ENCODE results near the gene SCRN3. TPM values are rescaled to one million over a fixed set of nuclear protein-coding genes. Genes with fewer than 3 reads are reported as not detected.
"Not testable (repeated sequence)": the region's sequence is repeated elsewhere in the genome, so short reads cannot be mapped to it uniquely, and the experiment has no call there.

The SCRN3 gene
- total RNA-seq, 1 experiment from 2014 or later, result 26.4 TPM

- Histone ChIP-seq H3K4me3 (ENCODE audit: low read depth, low read length) (no peak overlapping the region), H3K27me3 (replicated peaks; ENCODE audit: control insufficient read depth, insufficient read depth, low read length) (no peaks in the 10 kb centered on the region), H3K9me3 (no peaks in the 10 kb centered on the region), H3K36me3 (ENCODE audit: control insufficient read depth, insufficient read depth, low read length) (peaks cover 2% of the 10 kb centered on the region; the same call in 1 of the 2 replicates), H3K4me1 (no peaks in the 10 kb centered on the region)
- no peak for DNase-seq
- ChIA-PET CTCF (no interaction called here), POLR2A (no interaction called here)
- no peaks in the 10 kb centered on the region for H3K9me3 Mint-ChIP-seq (ENCODE audit: unreplicated experiment)
- no peaks in the 10 kb centered on the region for H3K27me3 Mint-ChIP-seq (ENCODE audit: insufficient read depth, unreplicated experiment)
- BruUV-seq (replicated peaks), result no TSS peak
- no peaks in the 10 kb centered on the region for H3K4me1 Mint-ChIP-seq (ENCODE audit: low read depth, unreplicated experiment)
- intact Hi-C loops (cut with micrococcal nuclease; ENCODE audit: unreplicated experiment), result no loop called here
- peaks cover 19% of the 10 kb centered on the region for H3K36me3 Mint-ChIP-seq (ENCODE audit: insufficient read depth, unreplicated experiment)
- no peak overlapping the region for H3K4me3 Mint-ChIP-seq (ENCODE audit: unreplicated experiment)
- no peak overlapping the region for H3K27ac Mint-ChIP-seq (ENCODE audit: unreplicated experiment)
- TF ChIP-seq CTCF (IDR thresholded peaks at IDR 0.05; ENCODE audit: insufficient read depth in 1 of 2, low read depth in 1 of 2, low read length in 1 of 2, severe bottlenecking in 1 of 2, unreplicated experiment in 1 of 2), result no peak
These were observed 6.0 kb upstream of the SCRN3 start for GRCh38 chr2:174389542-174389941.

GRCh38 chr2:174390303-174390702 lies 5.2 kb upstream of the SCRN3 start:
- CTCF ChIA-PET; POLR2A ChIA-PET; H3K4me3 ChIP-seq (ENCODE audit: low read depth, low read length); H3K27me3 Mint-ChIP-seq (ENCODE audit: insufficient read depth, unreplicated experiment); intact Hi-C loops (cut with micrococcal nuclease; ENCODE audit: unreplicated experiment); H3K36me3 ChIP-seq (ENCODE audit: control insufficient read depth, insufficient read depth, low read length); DNase-seq; BruUV-seq (replicated peaks); H3K9me3 Mint-ChIP-seq (ENCODE audit: unreplicated experiment); H3K4me1 ChIP-seq; H3K27me3 ChIP-seq (replicated peaks; ENCODE audit: control insufficient read depth, insufficient read depth, low read length); H3K4me3 Mint-ChIP-seq (ENCODE audit: unreplicated experiment); H3K9me3 ChIP-seq; H3K4me1 Mint-ChIP-seq (ENCODE audit: low read depth, unreplicated experiment); H3K27ac Mint-ChIP-seq (ENCODE audit: unreplicated experiment): not testable (repeated sequence)
- peaks cover 12% of the 10 kb centered on the region for H3K36me3 Mint-ChIP-seq (ENCODE audit: insufficient read depth, unreplicated experiment)

GRCh38 chr2:174392706-174393105 lies 2.8 kb upstream of the SCRN3 start:
- Mint-ChIP-seq H3K27ac (ENCODE audit: unreplicated experiment) (no peak overlapping the region), H3K4me3 (ENCODE audit: unreplicated experiment) (no peak overlapping the region), H3K9me3 (ENCODE audit: unreplicated experiment) (no peaks in the 10 kb centered on the region), H3K36me3 (ENCODE audit: insufficient read depth, unreplicated experiment) (peaks cover 10% of the 10 kb centered on the region), H3K4me1 (ENCODE audit: low read depth, unreplicated experiment) (no peaks in the 10 kb centered on the region), H3K27me3 (ENCODE audit: insufficient read depth, unreplicated experiment) (no peaks in the 10 kb centered on the region)
- Histone ChIP-seq H3K4me1 (no peaks in the 10 kb centered on the region), H3K36me3 (ENCODE audit: control insufficient read depth, insufficient read depth, low read length) (no peaks in the 10 kb centered on the region), H3K9me3 (no peaks in the 10 kb centered on the region), H3K4me3 (ENCODE audit: low read depth, low read length) (no peak overlapping the region), H3K27me3 (replicated peaks; ENCODE audit: control insufficient read depth, insufficient read depth, low read length) (no peaks in the 10 kb centered on the region)
- BruUV-seq (replicated peaks), result no TSS peak
- intact Hi-C loops (cut with micrococcal nuclease; ENCODE audit: unreplicated experiment), result no loop called here
- TF ChIP-seq CTCF (IDR thresholded peaks at IDR 0.05; ENCODE audit: insufficient read depth in 1 of 2, low read depth in 1 of 2, low read length in 1 of 2, severe bottlenecking in 1 of 2, unreplicated experiment in 1 of 2), result no peak
- DNase-seq, result no peak
- POLR2A ChIA-PET, result no interaction called here
- CTCF ChIA-PET, result no interaction called here
